Trophoblast cell (in vitro differentiated cells and primary cell): ENCODE data around the gene BCL6B.

ENCODE experiments used
- DNase-seq, 2 donors: peaks; one replicate each; pipeline ENCODE4 v3.0.0-alpha.2; 2016
- H2AFZ ChIP-seq: 2 replicates; pipeline ENCODE4 v1.6.1; 2013; ENCODE audit warnings: low read length, moderate library complexity, mild to moderate bottlenecking; ENCODE audit not compliant: insufficient read depth, poor library complexity
- H2AK5ac ChIP-seq: 2 replicates; pipeline ENCODE4 v1.6.1; 2013; ENCODE audit warnings: mild to moderate bottlenecking, low read length
- H2BK120ac ChIP-seq: 2 replicates; pipeline ENCODE4 v1.6.1; 2013; ENCODE audit warnings: low read length, mild to moderate bottlenecking, moderate library complexity; ENCODE audit not compliant: insufficient read depth, poor library complexity
- H2BK12ac ChIP-seq: 2 replicates; pipeline ENCODE4 v1.6.1; 2013; ENCODE audit warnings: mild to moderate bottlenecking, low read length, moderate library complexity
- H2BK5ac ChIP-seq: 2 replicates; pipeline ENCODE4 v1.6.1; 2013; ENCODE audit warnings: low read length, low read depth, moderate library complexity, mild to moderate bottlenecking; ENCODE audit not compliant: poor library complexity
- H3K14ac ChIP-seq: 2 replicates; pipeline ENCODE4 v1.6.1; 2013; ENCODE audit warnings: mild to moderate bottlenecking, low read length
- H3K18ac ChIP-seq: 2 replicates; pipeline ENCODE4 v1.6.1; 2013; ENCODE audit warnings: mild to moderate bottlenecking, low read length
- H3K23ac ChIP-seq: 2 replicates; pipeline ENCODE4 v1.6.1; 2013; ENCODE audit warnings: low read length
- H3K27ac ChIP-seq: 2 replicates; pipeline ENCODE4 v1.5.1; 2013; ENCODE audit warnings: low read depth, mild to moderate bottlenecking, inconsistent platforms, low read length, moderate library complexity
- H3K27me3 ChIP-seq: 2 replicates; pipeline ENCODE4 v1.6.1; 2013; ENCODE audit warnings: inconsistent platforms, mild to moderate bottlenecking, low read length, moderate library complexity; ENCODE audit not compliant: insufficient read depth
- H3K36me3 ChIP-seq, 2 experiments: 1 replicate in 1 of 2; 2 replicates in 1 of 2; pipeline ENCODE4 v1.6.1; 2013; ENCODE audit warnings: low read length in 2 of 2, mild to moderate bottlenecking in 2 of 2, moderate library complexity in 1 of 2; ENCODE audit not compliant: insufficient read depth in 2 of 2, control insufficient read depth in 1 of 2
- H3K4ac ChIP-seq: 2 replicates; pipeline ENCODE4 v1.6.1; 2013; ENCODE audit warnings: low read depth, mild to moderate bottlenecking, low read length, moderate library complexity
- H3K4me1 ChIP-seq, 2 experiments: 1 replicate in 1 of 2; 2 replicates in 1 of 2; pipeline ENCODE4 v1.6.1; 2013; ENCODE audit warnings: low read length in 2 of 2, mild to moderate bottlenecking in 2 of 2, moderate library complexity in 1 of 2; ENCODE audit not compliant: insufficient read depth in 2 of 2, control insufficient read depth in 1 of 2
- H3K4me2 ChIP-seq: 2 replicates; pipeline ENCODE4 v1.6.1; 2013; ENCODE audit warnings: inconsistent platforms, mild to moderate bottlenecking, low read length, moderate library complexity
- H3K4me3 ChIP-seq: 2 replicates; pipeline ENCODE4 v1.5.1; 2013; ENCODE audit warnings: mild to moderate bottlenecking, low read depth, low read length, inconsistent platforms
- H3K79me1 ChIP-seq: one replicate; pipeline ENCODE4 v1.6.1; 2013; ENCODE audit warnings: low read length
- H3K79me2 ChIP-seq: 2 replicates; pipeline ENCODE4 v1.6.1; 2013; ENCODE audit warnings: low read length, mild to moderate bottlenecking; ENCODE audit not compliant: control insufficient read depth, insufficient read depth, poor library complexity
- H3K9ac ChIP-seq: 2 replicates; pipeline ENCODE4 v1.6.1; 2013; ENCODE audit warnings: mild to moderate bottlenecking, low read length
- H3K9me3 ChIP-seq: 2 replicates; pipeline ENCODE4 v1.6.1; 2013; ENCODE audit warnings: low read depth, mild to moderate bottlenecking, control low read depth, inconsistent platforms, low read length; ENCODE audit not compliant: insufficient read depth
- H4K12ac ChIP-seq: 2 replicates; pipeline ENCODE4 v1.6.1; 2013; ENCODE audit warnings: low read depth, mild to moderate bottlenecking, low read length, moderate library complexity
- H4K8ac ChIP-seq: 2 replicates; pipeline ENCODE4 v1.6.1; 2013; ENCODE audit warnings: low read depth, mild to moderate bottlenecking, low read length, moderate library complexity
- H4K91ac ChIP-seq: one replicate; pipeline ENCODE4 v1.6.1; 2013; ENCODE audit warnings: low read depth, mild to moderate bottlenecking, low read length, moderate library complexity
- WGBS: extraction: QIAGEN DNeasy Blood & Tissue Kit; methylation state at CpG from one replicate; pipeline ENCODE4 v1.1.7; 2013; ENCODE audit warnings: missing lambda C conversion rate; ENCODE audit not compliant: insufficient read length, insufficient coverage; ENCODE audit errors: extremely low coverage; 5-methylcytosine and 5-hydroxymethylcytosine counted together

Gene BCL6B

GRCh38 chr17:7019367-7019766 is 3.5 kb upstream of the BCL6B start:
- H4K12ac ChIP-seq, result no peak overlapping the region
- no CpG with 5 or more reads among the region's 10 CpGs for WGBS
- H2BK120ac ChIP-seq, result no peak overlapping the region

GRCh38 chr17:7019839-7020519 is 2.9 kb upstream of the BCL6B start:
- Histone ChIP-seq H3K9me3 (peaks cover 6% of the 10 kb centered on the region), H3K4me1 (peaks cover 14 to 25% of the 10 kb centered on the region in 2 experiments), H4K8ac (peak overlapping the region; percentile 89)

More at GRCh38 chr17:7019367-7019766, 3.5 kb upstream of the BCL6B start:
- Histone ChIP-seq H3K79me2 (peaks cover 1% of the 10 kb centered on the region), H4K91ac (no peak overlapping the region), H2AK5ac (no peak overlapping the region), H2BK5ac (no peak overlapping the region), H3K27me3 (peaks cover 14% of the 10 kb centered on the region), H3K27ac (no peak overlapping the region), H3K4ac (no peak overlapping the region), H2AFZ (no peak overlapping the region), H3K4me1 (peaks cover 14 to 25% of the 10 kb centered on the region in 2 experiments), H3K18ac (no peak overlapping the region), H3K9ac (no peak overlapping the region), H2BK12ac (no peak overlapping the region), H3K79me1 (peaks cover 11% of the 10 kb centered on the region), H4K8ac (no peak overlapping the region), H3K9me3 (peaks cover 6% of the 10 kb centered on the region), H3K36me3 (peaks cover 12% of the 10 kb centered on the region in 2 experiments), H3K4me2 (no peak overlapping the region), H3K4me3 (no peak overlapping the region), H3K14ac (no peak overlapping the region), H3K23ac (no peak overlapping the region)
- DNase-seq, result no peak

GRCh38 chr17:7020894-7021664 is 1.8 kb upstream of the BCL6B start:
- DNase-seq, result no peak
- Histone ChIP-seq H4K91ac (no peak overlapping the region), H3K4me3 (no peak overlapping the region), H3K4me1 (peaks cover 9 to 17% of the 10 kb centered on the region in 2 experiments), H3K79me2 (no peaks in the 10 kb centered on the region), H4K8ac (peak overlapping the region; percentile 76), H2AFZ (no peak overlapping the region), H3K23ac (no peak overlapping the region), H3K4me2 (no peak overlapping the region), H2BK120ac (no peak overlapping the region), H3K79me1 (peaks cover 2% of the 10 kb centered on the region), H2AK5ac (no peak overlapping the region), H3K14ac (no peak overlapping the region), H3K9me3 (peaks cover 6% of the 10 kb centered on the region), H3K4ac (no peak overlapping the region), H3K9ac (no peak overlapping the region), H3K36me3 (peaks cover 12% of the 10 kb centered on the region in 2 experiments), H3K27ac (no peak overlapping the region), H2BK5ac (no peak overlapping the region), H3K18ac (no peak overlapping the region), H3K27me3 (peaks cover 14% of the 10 kb centered on the region), H4K12ac (no peak overlapping the region), H2BK12ac (no peak overlapping the region)
- WGBS, result no CpG with 5 or more reads among the region's 11 CpGs

More at GRCh38 chr17:7019839-7020519, 2.9 kb upstream of the BCL6B start:
- peak overlapping the region; percentile 69 for H4K91ac ChIP-seq
- no peak overlapping the region for H3K4ac ChIP-seq
- peak overlapping the region; percentile 53 for H2AFZ ChIP-seq
- peaks cover 14% of the 10 kb centered on the region for H3K27me3 ChIP-seq
- peak overlapping the region; percentile 28 for H3K4me2 ChIP-seq
- H2AK5ac ChIP-seq, result no peak overlapping the region
- H3K79me1 ChIP-seq, result peaks cover 7% of the 10 kb centered on the region
- no peak overlapping the region for H3K14ac ChIP-seq
- DNase-seq, result peak; percentile 28 to 62
- H3K23ac ChIP-seq, result no peak overlapping the region
- no peak overlapping the region for H2BK12ac ChIP-seq
- H3K9ac ChIP-seq, result no peak overlapping the region
- H3K27ac ChIP-seq, result no peak overlapping the region
- peaks cover 1% of the 10 kb centered on the region for H3K79me2 ChIP-seq
- no peak overlapping the region for H3K18ac ChIP-seq
- no peak overlapping the region for H2BK120ac ChIP-seq
- H3K36me3 ChIP-seq, result peaks cover 12% of the 10 kb centered on the region in 2 experiments
- WGBS, result no CpG with 5 or more reads among the region's 16 CpGs
- no peak overlapping the region for H3K4me3 ChIP-seq
- H2BK5ac ChIP-seq, result no peak overlapping the region
- H4K12ac ChIP-seq, result peak overlapping the region; percentile 16

GRCh38 chr17:7021993-7022778 is 664 bp upstream of the BCL6B start:
- Histone ChIP-seq H4K8ac (peak overlapping the region; percentile 76), H3K4me1 (peaks cover 9 to 17% of the 10 kb centered on the region in 2 experiments), H3K79me2 (no peaks in the 10 kb centered on the region), H3K9ac (no peak overlapping the region), H2AFZ (peak overlapping the region; percentile 89), H3K36me3 (peaks cover 3% of the 10 kb centered on the region in 2 experiments), H2BK5ac (no peak overlapping the region), H3K27ac (no peak overlapping the region), H3K18ac (no peak overlapping the region), H3K27me3 (peaks cover 14% of the 10 kb centered on the region), H3K4ac (no peak overlapping the region), H3K9me3 (peaks cover 6% of the 10 kb centered on the region), H2AK5ac (no peak overlapping the region), H2BK12ac (no peak overlapping the region), H3K79me1 (peaks cover 2% of the 10 kb centered on the region), H4K12ac (peak overlapping the region; percentile 48), H3K23ac (no peak overlapping the region), H4K91ac (no peak overlapping the region), H3K14ac (no peak overlapping the region), H2BK120ac (peak overlapping the region; percentile 18), H3K4me3 (no peak overlapping the region), H3K4me2 (peak overlapping the region; percentile 59)
- peak; percentile 47 to 77 for DNase-seq
- no CpG with 5 or more reads among the region's 53 CpGs for WGBS
